ENCODE measurements around the gene KRTAP12-4. TPM values are rescaled to one million over a fixed set of nuclear protein-coding genes. Genes with fewer than 3 reads are reported as not detected.

The KRTAP12-4 gene
- not detected in 2 replicates for total RNA-seq

GRCh38 chr21:44654576-44655175 lies at the start of gene KRTAP12-4:
TSS of gene KRTAP12-4 (minus strand) at chr21:44654659. CDS start at chr21:44654614, 45 bp downstream.

DNA sequence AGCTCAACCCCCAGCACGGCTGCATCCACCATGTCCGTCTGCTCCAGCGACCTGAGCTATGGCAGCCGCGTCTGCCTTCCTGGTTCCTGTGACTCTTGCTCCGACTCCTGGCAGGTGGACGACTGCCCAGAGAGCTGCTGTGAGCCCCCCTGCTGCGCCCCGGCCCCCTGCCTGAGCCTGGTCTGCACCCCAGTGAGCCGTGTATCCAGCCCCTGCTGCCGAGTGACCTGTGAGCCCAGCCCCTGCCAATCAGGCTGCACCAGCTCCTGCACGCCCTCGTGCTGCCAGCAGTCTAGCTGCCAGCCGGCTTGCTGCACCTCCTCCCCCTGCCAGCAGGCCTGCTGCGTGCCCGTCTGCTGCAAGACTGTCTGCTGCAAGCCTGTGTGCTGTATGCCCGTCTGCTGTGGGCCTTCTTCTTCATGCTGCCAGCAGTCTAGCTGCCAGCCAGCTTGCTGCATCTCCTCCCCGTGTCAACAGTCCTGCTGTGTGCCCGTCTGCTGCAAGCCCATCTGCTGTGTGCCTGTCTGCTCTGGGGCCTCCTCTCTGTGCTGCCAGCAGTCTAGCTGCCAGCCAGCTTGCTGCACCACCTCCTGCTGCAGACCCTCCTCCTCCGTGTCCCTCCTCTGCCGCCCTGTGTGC lies 42.8 kb upstream of the KRTAP12-4 start, which contains the start of gene KRTAP10-12:
Gene KRTAP10-12 (plus strand): TSS at position 1 of the 639 bp plus-strand sequence. CDS start 30 bp downstream, at position 31.

GRCh38 chr21:44681861-44682579 lies 27.6 kb upstream of the KRTAP12-4 start, which contains the start of gene KRTAP12-1:
TSS of gene KRTAP12-1 (minus strand) at chr21:44682163. CDS start at chr21:44682123, 40 bp downstream.

DNA sequence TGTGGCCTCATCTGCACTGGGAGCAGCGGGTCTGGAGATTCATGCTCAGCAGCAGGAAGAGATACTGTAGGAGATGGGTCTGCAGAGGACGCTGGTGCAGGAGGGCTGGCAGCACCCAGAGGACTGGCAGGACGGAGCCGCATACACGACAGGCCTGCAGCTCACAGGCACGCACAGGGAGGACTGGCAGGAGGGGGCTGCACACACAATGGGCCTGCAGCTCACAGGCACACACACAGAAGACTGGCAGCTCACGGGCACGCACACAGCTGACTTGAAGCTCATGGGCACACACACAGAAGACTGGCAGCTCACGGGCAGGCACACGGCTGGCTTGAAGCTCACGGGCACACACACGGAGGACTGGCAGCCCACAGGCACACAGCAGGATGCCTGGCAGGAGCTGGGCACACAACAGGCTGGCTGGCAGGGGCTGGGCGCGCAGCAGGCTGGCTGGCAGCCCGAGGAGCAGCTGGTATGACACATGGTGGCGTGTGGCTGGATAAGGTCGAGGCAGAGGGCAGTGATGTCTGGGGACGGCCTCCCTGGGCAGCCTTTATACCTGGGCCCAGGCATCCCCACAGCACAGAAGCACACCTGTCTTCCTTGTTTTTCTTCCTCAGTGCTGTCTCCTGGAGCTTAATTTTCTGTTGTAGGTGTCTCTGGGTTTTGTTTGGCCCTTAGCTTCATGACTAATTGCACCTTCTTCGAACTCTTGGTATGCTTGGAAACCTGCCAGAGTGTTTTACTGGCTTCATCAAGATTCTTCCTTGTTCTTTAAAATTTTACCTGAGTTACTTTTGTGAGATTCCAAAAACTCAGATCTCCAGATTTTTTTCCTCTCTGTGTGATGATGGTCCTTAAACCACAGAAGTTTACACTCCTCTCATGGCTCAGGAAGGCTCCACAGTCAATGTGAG lies 12.2 kb upstream of the KRTAP12-4 start, which contains the start of gene KRTAP12-2:
Gene KRTAP12-2 (minus strand): TSS at position 527 of the 920 bp plus-strand sequence. CDS start 41 bp downstream, at position 486.

GRCh38 chr21:44657635-44658540 lies 3.4 kb upstream of the KRTAP12-4 start, which contains the start of gene KRTAP12-3:
TSS of gene KRTAP12-3 (plus strand) at chr21:44657932. CDS start at chr21:44657980, 48 bp downstream.

GRCh38 chr21:44646366-44647221 lies 7.9 kb downstream of the KRTAP12-4 start, which contains the start of gene KRTAP10-11:
TSS of gene KRTAP10-11 (plus strand) at chr21:44646414. CDS start at chr21:44646459, 45 bp downstream.

DNA sequence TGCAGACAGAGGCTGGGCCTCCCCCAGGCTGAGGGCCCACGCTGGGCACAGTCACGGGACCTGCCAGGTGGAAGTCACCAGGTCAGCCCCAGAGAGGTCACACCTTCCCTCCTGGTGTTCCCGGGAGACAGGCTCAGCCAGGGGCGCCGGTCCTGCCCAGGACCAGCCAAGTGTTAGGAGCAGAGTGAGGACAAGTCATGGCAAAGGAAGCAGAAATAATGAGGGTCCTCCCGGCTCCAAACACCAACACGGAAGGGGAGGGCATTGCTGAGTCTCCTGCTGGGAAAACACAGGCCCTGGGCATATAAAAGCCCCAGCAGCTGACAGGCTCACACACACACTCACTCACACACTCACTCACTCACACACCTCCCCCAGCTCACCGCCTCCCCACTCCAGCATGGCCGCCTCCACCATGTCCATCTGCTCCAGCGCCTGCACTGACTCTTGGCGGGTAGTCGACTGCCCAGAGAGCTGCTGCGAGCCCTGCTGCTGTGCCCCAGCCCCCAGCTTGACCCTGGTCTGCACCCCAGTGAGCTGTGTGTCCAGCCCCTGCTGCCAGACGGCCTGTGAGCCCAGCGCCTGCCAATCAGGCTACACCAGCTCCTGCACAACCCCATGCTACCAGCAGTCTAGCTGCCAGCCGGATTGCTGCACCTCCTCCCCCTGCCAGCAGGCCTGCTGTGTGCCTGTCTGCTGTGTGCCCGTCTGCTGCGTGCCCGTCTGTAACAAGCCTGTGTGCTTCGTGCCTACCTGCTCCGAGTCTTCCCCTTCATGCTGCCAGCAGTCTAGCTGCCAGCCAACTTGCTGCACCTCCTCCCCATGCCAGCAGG lies 17.2 kb downstream of the KRTAP12-4 start, which contains the start of gene KRTAP10-10:
Gene KRTAP10-10 (plus strand): TSS at position 339 of the 833 bp plus-strand sequence. CDS start 62 bp downstream, at position 401.

DNA sequence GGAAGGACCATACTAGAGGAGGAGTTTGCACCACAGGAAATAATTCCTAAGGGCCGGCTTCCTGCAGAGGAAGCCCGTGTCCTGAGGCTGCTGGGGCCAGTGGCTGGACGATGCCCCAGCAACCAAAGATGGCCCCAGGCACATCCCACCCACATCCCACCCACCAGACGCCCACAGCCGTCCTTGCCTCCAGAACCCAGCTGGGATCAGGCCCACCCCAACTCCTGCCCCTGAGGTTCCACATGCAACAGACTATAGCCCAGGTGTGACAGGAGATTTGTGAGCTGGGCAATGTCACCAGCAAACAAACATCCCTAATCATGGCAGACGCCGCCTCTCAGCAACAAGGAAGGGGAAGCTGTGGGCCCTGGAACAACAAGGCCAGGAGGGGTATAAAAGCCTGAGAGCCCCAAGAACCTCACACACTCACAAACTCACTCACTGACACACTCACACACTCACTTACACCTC lies 27.8 kb downstream of the KRTAP12-4 start, which contains the start of gene KRTAP10-9:
Gene KRTAP10-9 (plus strand): TSS at position 421 of the 471 bp plus-strand sequence. CDS start 79 bp downstream, outside the sequence.

GRCh38 chr21:44612029-44612486 lies 42.4 kb downstream of the KRTAP12-4 start, which contains the start of gene KRTAP10-8:
TSS of gene KRTAP10-8 (plus strand) at chr21:44612079. CDS start at chr21:44612101, 22 bp downstream.

Other genes starting within 250 kb of the KRTAP12-4 start
- 3.6 and 3.7 TPM in 2 replicates for gene LRRC3, start 199.1 kb downstream of the KRTAP12-4 start, total RNA-seq
- gene KRTAP10-1, start 114.5 kb downstream of the KRTAP12-4 start, total RNA-seq, result not detected in 2 replicates
- not detected in 2 replicates for gene KRTAP10-2, start 103.2 kb downstream of the KRTAP12-4 start, total RNA-seq
- gene KRTAP10-3, start 95.9 kb downstream of the KRTAP12-4 start, total RNA-seq, result not detected in 2 replicates
- not detected in 2 replicates for gene KRTAP10-4, start 80.9 kb downstream of the KRTAP12-4 start, total RNA-seq
- gene KRTAP10-5, start 74.1 kb downstream of the KRTAP12-4 start, total RNA-seq, result not detected in 2 replicates
- gene KRTAP10-6, start 62.2 kb downstream of the KRTAP12-4 start, total RNA-seq, result not detected in 2 replicates
- not detected in 2 replicates for gene KRTAP10-7, start 54.1 kb downstream of the KRTAP12-4 start, total RNA-seq
- not detected in 2 replicates for gene KRTAP10-8, start 42.6 kb downstream of the KRTAP12-4 start, total RNA-seq
- not detected in 2 replicates for gene KRTAP10-9, start 27.6 kb downstream of the KRTAP12-4 start, total RNA-seq
- not detected in 2 replicates for gene KRTAP10-10, start 17.3 kb downstream of the KRTAP12-4 start, total RNA-seq
- not detected in 2 replicates for gene KRTAP10-11, start 8.2 kb downstream of the KRTAP12-4 start, total RNA-seq
- not detected in 2 replicates for gene KRTAP12-3, start 3.3 kb upstream of the KRTAP12-4 start, total RNA-seq
- gene KRTAP12-2, start 12.3 kb upstream of the KRTAP12-4 start, total RNA-seq, result not detected in 2 replicates
- gene KRTAP12-1, start 27.5 kb upstream of the KRTAP12-4 start, total RNA-seq, result not detected in 2 replicates
- not detected in 2 replicates for gene KRTAP10-12, start 42.5 kb upstream of the KRTAP12-4 start, total RNA-seq
- not detected in 2 replicates for gene TSPEAR, start 56.9 kb upstream of the KRTAP12-4 start, total RNA-seq
- gene UBE2G2, start 147.2 kb upstream of the KRTAP12-4 start, total RNA-seq, result 33.4 and 43.9 TPM in 2 replicates
- gene SUMO3, start 163.4 kb upstream of the KRTAP12-4 start, total RNA-seq, result 59.6 and 64.6 TPM in 2 replicates
- gene PTTG1IP, start 219.0 kb upstream of the KRTAP12-4 start, total RNA-seq, result 292 and 302 TPM in 2 replicates

All from cardiac atrium fibroblast (primary cell).